Measurements from ENCODE around the gene SEPTIN5.

SEPTIN5 gene

DNA sequence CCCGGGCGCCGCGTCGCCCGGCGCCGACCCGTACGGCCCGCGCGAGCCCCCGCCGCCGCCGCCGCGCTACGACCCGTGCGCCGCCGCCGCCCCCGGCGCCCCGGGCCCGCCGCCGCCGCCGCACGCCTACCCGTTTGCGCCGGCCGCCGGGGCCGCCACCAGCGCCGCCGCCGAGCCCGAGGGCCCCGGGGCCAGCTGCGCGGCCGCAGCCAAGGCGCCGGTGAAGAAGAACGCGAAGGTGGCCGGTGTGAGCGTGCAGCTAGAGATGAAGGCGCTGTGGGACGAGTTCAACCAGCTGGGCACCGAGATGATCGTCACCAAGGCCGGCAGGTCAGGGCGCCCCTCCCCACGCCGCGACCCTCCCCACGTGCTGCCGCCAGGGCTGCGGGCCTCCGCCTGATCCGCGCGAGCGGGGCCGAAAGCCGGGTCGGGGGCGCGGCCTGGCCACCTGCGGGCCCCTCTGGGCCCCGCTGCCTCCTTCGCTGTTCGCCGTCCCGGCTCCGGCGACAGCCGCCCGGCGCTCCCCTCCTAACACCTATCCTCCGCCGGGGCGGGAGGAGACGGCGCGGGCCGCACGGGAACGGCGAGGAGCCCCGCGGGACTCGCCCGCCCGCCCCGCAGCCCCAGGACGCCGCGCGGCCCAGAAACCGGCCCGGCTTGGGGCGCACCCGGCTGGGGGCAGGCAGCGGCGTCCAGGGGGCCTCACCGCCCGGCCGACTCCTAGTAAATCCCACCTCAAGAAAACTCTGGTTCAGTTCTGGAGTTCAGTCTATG is 46.8 kb downstream of the SEPTIN5 start:
- DNase-seq (ENCODE audit: low read depth), result no peak

DNA sequence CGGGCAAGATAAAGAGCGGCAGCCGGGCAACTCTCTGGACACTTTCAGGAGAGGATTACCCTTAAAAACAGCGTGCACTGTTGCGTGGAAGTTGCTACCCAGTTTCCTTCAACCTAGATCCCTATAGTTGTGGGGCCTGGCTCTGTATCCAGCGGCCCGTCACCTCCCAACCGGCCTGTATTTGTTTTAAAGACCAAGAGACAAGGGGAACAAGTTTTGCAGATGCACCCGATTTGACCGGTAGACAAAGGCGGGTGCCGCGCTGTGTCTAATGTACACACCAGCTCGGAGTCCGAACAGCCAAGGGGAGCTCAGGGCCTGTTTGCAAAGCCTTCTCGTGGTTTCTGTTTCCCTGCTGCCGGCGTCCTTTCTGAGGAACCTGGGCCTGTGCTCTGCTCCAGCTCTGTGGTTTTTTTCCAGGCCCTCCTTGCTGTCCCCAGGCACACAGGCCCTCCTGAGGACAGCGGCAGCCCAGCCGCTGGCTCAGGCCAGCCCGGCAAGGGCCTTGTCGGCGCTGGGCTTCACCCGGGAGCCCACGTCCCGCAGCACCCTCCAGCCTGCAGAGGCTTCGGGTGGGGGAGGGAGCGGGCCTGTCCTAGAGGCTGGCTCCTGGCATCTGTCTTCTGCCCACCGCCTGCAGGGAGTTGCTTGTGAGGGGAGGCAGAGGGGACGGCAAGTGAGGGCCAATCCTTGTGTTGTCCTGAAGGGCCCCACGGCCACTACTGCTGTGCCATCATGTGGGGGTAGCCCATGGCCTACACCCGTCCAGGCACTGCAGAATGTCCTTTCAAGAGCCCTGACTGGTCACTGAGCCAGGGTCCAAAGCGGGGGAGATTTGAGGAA is 47.6 kb downstream of the SEPTIN5 start:
- no peak for DNase-seq (ENCODE audit: low read depth)

GRCh38 chr22:19762568-19763457 is 48.5 kb downstream of the SEPTIN5 start:
- no peak for DNase-seq (ENCODE audit: low read depth)

DNA sequence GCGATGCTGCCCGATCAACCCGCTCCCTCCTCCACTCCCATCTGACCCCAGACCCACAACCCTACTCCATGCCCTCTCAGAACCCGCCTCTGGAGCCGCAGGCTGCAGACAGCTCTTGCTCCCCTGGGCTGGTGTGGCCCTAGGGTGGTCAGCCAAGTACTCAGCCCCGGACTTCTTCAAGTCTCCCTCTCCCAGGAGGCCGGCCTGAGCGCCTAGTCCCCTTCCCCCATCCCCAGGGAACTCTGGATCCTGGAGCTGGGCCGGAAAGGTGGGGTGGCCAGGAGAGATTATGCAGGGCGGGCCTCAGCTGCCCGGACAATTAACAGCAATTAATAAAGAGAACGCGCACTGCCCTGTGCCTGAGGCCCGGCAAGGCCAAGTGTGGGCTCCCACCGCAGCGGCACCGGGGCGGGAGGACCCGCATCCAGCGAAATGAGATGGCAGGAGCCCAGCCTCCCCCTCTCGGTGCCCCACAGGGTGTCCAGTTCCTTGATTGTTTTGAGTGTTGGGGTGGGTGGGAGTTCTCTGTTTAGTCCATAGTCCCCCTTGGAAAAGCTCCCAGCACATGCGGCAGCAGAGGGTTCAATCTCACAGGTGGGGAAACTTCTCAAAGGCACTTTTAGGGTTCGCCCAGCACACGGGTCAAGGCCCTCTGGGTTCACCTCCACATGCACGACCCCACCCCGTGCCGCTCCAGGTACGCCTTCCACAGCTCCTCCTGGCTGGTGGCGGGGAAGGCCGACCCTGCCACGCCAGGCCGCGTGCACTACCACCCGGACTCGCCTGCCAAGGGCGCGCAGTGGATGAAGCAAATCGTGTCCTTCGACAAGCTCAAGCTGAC is 49.4 kb downstream of the SEPTIN5 start:
- DNase-seq (ENCODE audit: low read depth), result no peak

GRCh38 chr22:19764299-19764593 is 49.9 kb downstream of the SEPTIN5 start:
- DNase-seq (ENCODE audit: low read depth), result no peak

GRCh38 chr22:19764636-19765476 is 50.6 kb downstream of the SEPTIN5 start:
- DNase-seq (ENCODE audit: low read depth), result no peak

DNA sequence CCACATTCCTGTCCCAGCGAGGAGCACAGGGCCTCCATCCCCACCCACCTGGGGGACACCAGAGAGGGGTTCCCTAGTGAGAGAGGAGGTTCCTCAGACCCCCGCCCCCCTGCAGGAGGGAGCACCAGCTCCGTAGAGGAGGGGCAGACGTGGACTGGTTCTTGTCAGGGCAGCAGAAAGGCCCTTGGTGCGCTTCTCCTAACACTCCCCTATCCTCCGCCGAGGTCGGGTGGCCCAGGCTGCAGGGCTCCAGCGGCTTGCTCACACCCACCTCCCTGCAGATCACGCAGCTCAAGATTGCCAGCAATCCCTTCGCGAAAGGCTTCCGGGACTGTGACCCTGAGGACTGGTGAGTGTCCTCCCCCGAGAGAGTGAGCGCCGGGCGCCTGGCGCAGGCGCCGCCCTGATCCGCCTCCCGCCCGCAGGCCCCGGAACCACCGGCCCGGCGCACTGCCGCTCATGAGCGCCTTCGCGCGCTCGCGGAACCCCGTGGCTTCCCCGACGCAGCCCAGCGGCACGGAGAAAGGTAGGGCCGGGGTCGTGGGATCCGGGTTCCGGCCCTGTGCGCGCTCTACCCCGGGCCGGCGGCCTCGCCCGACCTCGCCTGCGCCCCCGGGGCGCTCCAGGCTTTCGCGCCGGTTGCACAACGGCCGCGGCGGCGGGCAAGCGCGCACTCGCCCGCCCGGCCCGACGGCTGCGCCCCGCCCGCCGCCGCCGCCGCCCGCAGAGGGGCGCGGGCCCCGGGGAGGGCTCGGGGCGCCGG is 51.4 kb downstream of the SEPTIN5 start:
- DNase-seq (ENCODE audit: low read depth), result no peak

DNA sequence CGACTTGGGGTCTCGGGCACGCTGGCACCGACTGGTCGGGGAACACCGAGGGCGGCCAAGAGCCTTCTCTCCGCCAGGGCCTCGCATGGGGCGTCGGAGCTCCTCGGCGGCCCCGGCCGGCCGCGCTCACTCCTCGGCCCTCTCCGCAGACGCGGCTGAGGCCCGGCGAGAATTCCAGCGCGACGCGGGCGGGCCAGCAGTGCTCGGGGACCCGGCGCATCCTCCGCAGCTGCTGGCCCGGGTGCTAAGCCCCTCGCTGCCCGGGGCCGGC is 51.9 kb downstream of the SEPTIN5 start:
- no peak for DNase-seq (ENCODE audit: low read depth)

GRCh38 chr22:19766511-19767426 is 52.5 kb downstream of the SEPTIN5 start:
- DNase-seq (ENCODE audit: low read depth), result peak; percentile 19

DNA sequence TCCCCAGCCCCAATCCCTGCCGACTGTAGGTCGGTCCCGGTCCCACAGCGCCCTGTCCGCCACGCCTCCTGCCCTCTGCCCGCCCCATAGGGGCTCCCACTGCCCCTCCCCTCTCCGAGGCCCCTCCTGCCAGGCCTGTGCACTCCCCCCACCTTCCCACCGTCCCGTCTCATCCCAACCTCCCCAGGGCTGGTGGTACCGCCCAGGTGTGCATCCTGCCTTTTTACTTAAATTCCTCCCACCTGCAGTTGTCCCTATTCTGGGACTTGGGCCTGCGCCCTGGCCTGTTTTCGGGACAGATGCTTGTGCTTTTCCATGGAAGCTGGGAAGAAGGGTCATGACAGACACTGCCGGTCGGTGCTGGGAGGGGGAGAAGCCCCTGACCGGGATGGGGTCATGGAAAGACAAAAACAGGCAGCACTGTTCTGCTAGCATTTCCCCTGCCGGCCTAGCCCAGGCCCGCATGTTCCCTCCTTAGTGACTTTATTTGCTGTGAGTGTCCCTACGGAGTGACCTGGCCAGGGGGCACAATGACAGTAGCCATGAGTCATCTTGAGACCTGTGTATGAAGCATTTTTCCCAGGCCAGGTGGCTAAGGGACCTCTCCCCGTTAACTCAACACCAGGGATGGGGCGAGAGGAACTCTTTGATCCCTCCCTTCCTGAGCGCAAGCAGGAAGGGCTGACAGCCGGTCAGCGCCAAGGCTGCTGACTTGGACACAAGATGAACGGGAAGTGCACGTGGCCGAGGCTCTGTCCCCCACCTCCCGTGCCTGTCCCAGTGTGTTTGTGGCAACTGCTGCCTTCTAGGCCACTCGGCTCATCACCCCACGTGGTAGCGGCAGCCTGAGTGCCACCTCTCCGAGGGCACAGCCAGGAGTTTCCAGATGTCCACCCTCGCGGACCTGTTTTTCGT is 53.4 kb downstream of the SEPTIN5 start:
- no peak for DNase-seq (ENCODE audit: low read depth)

DNA sequence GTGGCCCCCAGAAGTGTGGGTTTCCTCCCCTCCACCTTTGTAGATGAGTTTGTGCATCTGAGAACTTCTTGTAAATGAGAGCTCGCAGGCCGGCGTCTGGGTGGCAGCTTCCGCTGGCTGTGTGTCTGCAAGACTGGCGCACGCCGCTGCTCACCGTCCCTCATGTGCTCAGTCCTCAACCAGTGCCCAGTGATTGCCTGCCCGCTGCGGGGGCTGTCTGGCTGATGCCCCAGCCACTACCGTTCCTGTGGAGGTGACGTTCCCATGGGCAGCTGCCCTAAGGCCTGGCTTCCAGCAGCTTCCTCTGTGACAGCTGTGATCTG is 55.1 kb downstream of the SEPTIN5 start:
- DNase-seq (ENCODE audit: low read depth), result no peak

DNA sequence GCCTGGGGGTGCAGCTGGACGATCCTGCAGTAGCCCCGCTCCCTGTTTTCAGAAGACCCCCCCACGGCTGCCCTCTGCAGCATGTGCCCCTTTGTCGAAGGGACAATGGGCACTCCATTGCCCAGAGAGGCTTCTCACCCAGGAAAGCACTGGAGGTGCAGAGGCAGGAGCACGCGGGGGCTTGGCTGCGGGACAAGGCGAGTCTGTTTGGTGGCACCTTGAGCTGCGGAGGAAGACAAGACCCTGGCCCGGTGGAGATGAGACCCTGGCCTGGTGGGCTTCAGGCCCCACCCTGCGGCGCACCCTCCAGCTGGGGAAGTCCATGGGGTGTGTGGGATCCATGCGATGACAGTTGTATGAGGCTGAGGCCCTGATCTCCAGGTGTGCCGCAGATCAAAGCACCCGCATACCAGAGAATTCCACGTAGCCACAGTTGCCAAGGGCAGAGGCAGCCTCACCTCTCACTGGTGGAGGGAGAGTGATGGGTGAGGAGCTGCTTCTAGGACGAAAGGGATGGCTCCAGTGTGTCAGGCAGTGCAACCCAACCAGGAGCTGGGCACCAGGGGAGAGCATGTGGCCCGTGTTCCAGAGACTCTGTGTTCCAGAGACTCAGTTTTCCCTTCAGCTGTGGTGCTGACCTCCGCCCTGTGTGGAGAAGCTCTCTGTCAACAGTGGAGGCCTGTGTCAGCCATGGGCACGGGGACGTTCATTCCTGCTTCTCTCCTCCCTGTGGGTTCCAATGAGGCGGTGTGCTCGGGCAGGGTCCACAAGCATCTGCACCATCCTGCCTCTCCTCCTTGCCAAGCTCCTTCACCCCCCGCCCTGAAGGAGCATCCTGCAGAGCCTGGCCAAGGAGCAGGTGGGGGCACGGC is 56.3 kb downstream of the SEPTIN5 start:
- DNase-seq (ENCODE audit: low read depth), result no peak

GRCh38 chr22:19772422-19772672 is 58.0 kb downstream of the SEPTIN5 start:
- no peak for DNase-seq (ENCODE audit: low read depth)
